ENCODE data around the gene AUH. TPM values are rescaled to one million over a fixed set of nuclear protein-coding genes. Genes with fewer than 3 reads are reported as not detected.

Gene AUH
- total RNA-seq, 1 donor from 2014 or later = 17.3 TPM

DNA sequence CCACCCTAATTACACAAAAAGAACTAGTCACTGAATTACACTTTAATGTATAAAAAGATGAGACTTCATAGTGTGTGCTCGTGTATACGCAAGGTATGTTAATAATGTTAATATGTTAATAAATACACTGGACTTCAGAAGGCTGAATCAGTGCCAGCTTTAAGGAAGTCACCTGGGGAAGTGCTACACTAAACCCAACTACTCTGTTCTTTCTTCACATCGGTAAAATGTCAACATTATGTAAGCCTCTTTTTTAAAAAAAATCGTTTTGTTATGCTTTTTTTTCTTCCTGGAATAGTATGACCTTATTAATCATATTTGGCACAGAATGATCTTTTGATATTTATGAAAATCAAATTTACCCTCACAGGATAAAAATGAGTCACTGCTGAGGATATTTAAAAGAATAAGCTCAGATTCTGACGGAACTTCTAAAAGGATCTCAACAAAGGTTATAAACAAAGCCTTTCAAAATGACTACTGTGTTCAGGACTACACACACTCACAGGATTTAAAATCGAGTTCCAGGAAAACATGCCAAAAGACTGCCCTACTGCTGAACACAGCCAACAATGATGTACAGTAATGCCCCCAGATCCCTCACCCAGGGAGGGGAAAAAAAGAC lies 75.9 kb downstream of the AUH start:
- intact Hi-C loops (cut with DNase I) = no loop called here
- Histone ChIP-seq H3K4me3 (no peak overlapping the region), H3K9me3 (no peaks in the 10 kb centered on the region), H3K27ac (no peak overlapping the region), H3K27me3 (ENCODE audit: low read depth) (no peaks in the 10 kb centered on the region), H3K36me3 (no peaks in the 10 kb centered on the region), H3K4me1 (no peaks in the 10 kb centered on the region)
- ATAC-seq (peak in 1 of 2 donors; percentile 68), DNase-seq (no peak)
- TF ChIP-seq, protein P1, sequence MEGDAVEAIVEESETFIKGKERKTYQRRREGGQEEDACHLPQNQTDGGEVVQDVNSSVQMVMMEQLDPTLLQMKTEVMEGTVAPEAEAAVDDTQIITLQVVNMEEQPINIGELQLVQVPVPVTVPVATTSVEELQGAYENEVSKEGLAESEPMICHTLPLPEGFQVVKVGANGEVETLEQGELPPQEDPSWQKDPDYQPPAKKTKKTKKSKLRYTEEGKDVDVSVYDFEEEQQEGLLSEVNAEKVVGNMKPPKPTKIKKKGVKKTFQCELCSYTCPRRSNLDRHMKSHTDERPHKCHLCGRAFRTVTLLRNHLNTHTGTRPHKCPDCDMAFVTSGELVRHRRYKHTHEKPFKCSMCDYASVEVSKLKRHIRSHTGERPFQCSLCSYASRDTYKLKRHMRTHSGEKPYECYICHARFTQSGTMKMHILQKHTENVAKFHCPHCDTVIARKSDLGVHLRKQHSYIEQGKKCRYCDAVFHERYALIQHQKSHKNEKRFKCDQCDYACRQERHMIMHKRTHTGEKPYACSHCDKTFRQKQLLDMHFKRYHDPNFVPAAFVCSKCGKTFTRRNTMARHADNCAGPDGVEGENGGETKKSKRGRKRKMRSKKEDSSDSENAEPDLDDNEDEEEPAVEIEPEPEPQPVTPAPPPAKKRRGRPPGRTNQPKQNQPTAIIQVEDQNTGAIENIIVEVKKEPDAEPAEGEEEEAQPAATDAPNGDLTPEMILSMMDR (IDR thresholded peaks at IDR 0.05) = no peak

GRCh38 chr9:91282292-91282691 lies 79.4 kb downstream of the AUH start:
- DNase-seq (no peak), ATAC-seq (no peak)
- no peak overlapping the region for H3K4me3 ChIP-seq
- no peaks in the 10 kb centered on the region for H3K4me1 ChIP-seq
- TF ChIP-seq, protein P1 (IDR thresholded peaks at IDR 0.05) = no peak
- H3K36me3 ChIP-seq = no peaks in the 10 kb centered on the region
- no peaks in the 10 kb centered on the region for H3K27me3 ChIP-seq (ENCODE audit: low read depth)
- H3K27ac ChIP-seq = no peak overlapping the region
- no peaks in the 10 kb centered on the region for H3K9me3 ChIP-seq
- intact Hi-C loops (cut with DNase I) = no loop called here

DNA sequence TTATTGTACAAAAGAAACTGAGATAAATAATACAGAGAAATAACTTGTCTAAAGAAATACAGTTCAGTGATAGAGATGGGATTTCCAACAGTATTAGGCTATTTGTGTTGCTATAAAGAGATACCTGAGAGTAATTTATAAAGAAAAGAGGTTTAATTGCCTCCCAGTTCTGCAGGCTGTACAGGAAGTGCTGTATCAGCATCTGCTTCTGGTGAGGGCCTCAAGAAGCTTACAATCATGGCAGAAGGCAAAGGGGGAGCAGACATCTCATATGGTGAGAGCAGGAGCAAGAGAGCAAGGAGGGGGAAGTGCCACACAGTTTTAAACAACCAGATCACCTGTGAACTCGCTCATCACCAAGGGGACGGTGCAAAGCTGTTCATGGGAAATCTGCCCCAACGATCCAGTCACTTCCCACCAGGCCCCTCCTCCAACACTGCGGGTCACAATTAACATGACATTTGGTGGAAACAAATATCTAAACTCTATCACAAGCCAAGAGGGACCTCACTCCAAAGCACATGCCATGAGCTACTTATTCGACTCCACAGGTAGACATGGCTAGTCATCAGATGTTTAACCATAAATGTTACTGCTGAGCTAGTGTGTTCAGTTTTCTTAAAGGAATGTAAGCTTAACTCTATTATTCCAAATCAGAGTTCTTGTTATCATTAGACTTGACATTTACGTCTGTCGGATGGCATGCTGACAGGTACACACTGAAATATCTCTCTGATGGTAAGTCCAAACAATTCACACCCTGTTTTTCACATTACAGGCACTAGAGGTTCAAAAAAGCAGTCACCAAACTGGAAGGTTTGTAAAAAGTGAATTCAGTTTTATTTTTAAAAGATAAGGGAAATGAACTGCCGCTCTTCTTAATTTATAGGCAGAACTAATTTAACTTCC lies 82.2 kb downstream of the AUH start:
- Histone ChIP-seq H3K4me1 (no peaks in the 10 kb centered on the region), H3K9me3 (no peaks in the 10 kb centered on the region), H3K27ac (no peak overlapping the region), H3K36me3 (no peaks in the 10 kb centered on the region), H3K27me3 (ENCODE audit: low read depth) (no peaks in the 10 kb centered on the region), H3K4me3 (no peak overlapping the region)
- DNase-seq = no peak
- TF ChIP-seq, protein P1 (IDR thresholded peaks at IDR 0.05) = no peak
- intact Hi-C loops (cut with DNase I) = no loop called here
- no peak for ATAC-seq

DNA sequence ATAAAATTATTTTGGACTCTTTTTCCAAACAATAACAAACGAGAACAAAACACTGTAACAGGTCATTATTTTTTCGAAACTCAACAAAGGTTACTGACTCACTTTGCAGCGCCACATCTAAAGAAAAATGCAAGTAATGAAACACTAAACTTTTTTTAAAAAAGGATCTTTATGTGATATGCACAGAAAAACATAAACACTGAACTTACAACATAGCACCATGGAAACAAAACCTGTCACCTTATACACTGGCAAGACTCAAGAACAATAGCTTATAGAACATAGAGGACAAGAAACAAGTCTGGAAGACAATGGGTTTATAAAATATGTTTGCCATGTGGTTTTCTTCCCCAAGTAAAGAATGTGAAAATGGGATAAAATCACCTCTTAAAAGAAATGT lies 85.2 kb downstream of the AUH start:
- DNase-seq = no peak
- no peaks in the 10 kb centered on the region for H3K27me3 ChIP-seq (ENCODE audit: low read depth)
- H3K4me3 ChIP-seq = no peak overlapping the region
- H3K9me3 ChIP-seq = no peaks in the 10 kb centered on the region
- no peaks in the 10 kb centered on the region for H3K4me1 ChIP-seq
- intact Hi-C loops (cut with DNase I) = no loop called here
- no peak overlapping the region for H3K27ac ChIP-seq
- H3K36me3 ChIP-seq = no peaks in the 10 kb centered on the region
- TF ChIP-seq, protein P1 (IDR thresholded peaks at IDR 0.05) = no peak
- no peak for ATAC-seq

GRCh38 chr9:91275655-91276054 lies 86.1 kb downstream of the AUH start:
- H3K27me3 ChIP-seq (ENCODE audit: low read depth) = no peaks in the 10 kb centered on the region
- no peak overlapping the region for H3K4me3 ChIP-seq
- TF ChIP-seq, protein P1 (IDR thresholded peaks at IDR 0.05) = no peak
- no peaks in the 10 kb centered on the region for H3K4me1 ChIP-seq
- ATAC-seq = no peak
- no peaks in the 10 kb centered on the region for H3K9me3 ChIP-seq
- no peak overlapping the region for H3K27ac ChIP-seq
- DNase-seq = no peak
- intact Hi-C loops (cut with DNase I) = no loop called here
- no peaks in the 10 kb centered on the region for H3K36me3 ChIP-seq
